Activated T-cell treated with anti-CD3 and anti-CD28 coated beads, Interleukin-2, amount 50 U/mL, for 72 hours (primary cell): Measurements from ENCODE around the gene PSAP. TPM values are rescaled to one million over a fixed set of nuclear protein-coding genes. Genes with fewer than 3 reads are reported as not detected.

Experiments
- ATAC-seq, 2 donors: fragments of 150-1000 bp; cut with Tn5 transposase; replicated peaks in 1 of 2; 2 replicates each; pipeline ENCODE4 v1.10.0; 2021; ENCODE audit warnings: moderate library complexity in 2 of 2, mild to moderate bottlenecking in 1 of 2
- DNase-seq, 2 donors: peaks; one replicate each; pipeline ENCODE4 v3.0.0; 2021 to 2022; ENCODE audit warnings: mixed read lengths in 1 of 2
- H3K27ac Mint-ChIP-seq: one replicate; pipeline ENCODE4 v1.8.0; 2022; ENCODE audit warnings: mild to moderate bottlenecking, moderate library complexity, mixed read lengths
- H3K27me3 Mint-ChIP-seq: one replicate; pipeline ENCODE4 v1.8.0; 2022; ENCODE audit warnings: low read depth, mixed read lengths
- H3K36me3 Mint-ChIP-seq, 2 donors: one replicate each; pipeline ENCODE4 v1.8.0; 2022; ENCODE audit warnings: mixed read lengths in 2 of 2, mild to moderate bottlenecking in 1 of 2; ENCODE audit not compliant: insufficient read depth in 2 of 2
- H3K4me1 Mint-ChIP-seq: one replicate; pipeline ENCODE4 v1.8.0; 2022; ENCODE audit warnings: low read depth, mixed read lengths
- H3K4me3 Mint-ChIP-seq, 2 donors: one replicate each; pipeline ENCODE4 v1.8.0; 2022; ENCODE audit warnings: mild to moderate bottlenecking in 2 of 2, mixed read lengths in 2 of 2, moderate library complexity in 2 of 2
- H3K9me3 Mint-ChIP-seq, 2 donors: one replicate each; pipeline ENCODE4 v1.8.0; 2022; ENCODE audit warnings: mixed read lengths in 2 of 2
- total RNA-seq, 2 donors: library from RNA; stranded (reverse); gene quantifications; one replicate each; pipeline ENCODE4 v1.2.3, GENCODE V29; 2022

The PSAP gene
- total RNA-seq, 2 donors from 2014 or later = 111 to 139 TPM

- H3K9me3 Mint-ChIP-seq = no peaks in the 10 kb centered on the region
- DNase-seq (no peak), ATAC-seq (no peak)
- H3K36me3 Mint-ChIP-seq = peaks cover 3 to 10% of the 10 kb centered on the region in 2 donors
- no peak overlapping the region for H3K4me3 Mint-ChIP-seq
- no peak overlapping the region for H3K27ac Mint-ChIP-seq
- H3K27me3 Mint-ChIP-seq = no peaks in the 10 kb centered on the region
- H3K4me1 Mint-ChIP-seq = peaks cover 16% of the 10 kb centered on the region
These were observed 26.7 kb downstream of the PSAP start for GRCh38 chr10:71824333-71824732.

GRCh38 chr10:71823356-71823755 is 27.7 kb downstream of the PSAP start:
- H3K27ac Mint-ChIP-seq = no peak overlapping the region
- peaks cover 16% of the 10 kb centered on the region for H3K4me1 Mint-ChIP-seq
- no peak overlapping the region for H3K4me3 Mint-ChIP-seq
- no peaks in the 10 kb centered on the region for H3K27me3 Mint-ChIP-seq
- no peak for ATAC-seq
- H3K9me3 Mint-ChIP-seq = no peaks in the 10 kb centered on the region
- no peak for DNase-seq
- H3K36me3 Mint-ChIP-seq = peaks cover 2 to 8% of the 10 kb centered on the region in 2 donors

- DNase-seq (peak; percentile 31 to 46), ATAC-seq (peak; percentile 87 to 93)
- peak overlapping the region; percentile 18 for H3K27ac Mint-ChIP-seq
- peaks cover 16% of the 10 kb centered on the region for H3K4me1 Mint-ChIP-seq
- H3K4me3 Mint-ChIP-seq = peak overlapping the region in 1 of 2 donors; percentile 17
- H3K27me3 Mint-ChIP-seq = no peaks in the 10 kb centered on the region
- H3K36me3 Mint-ChIP-seq = peaks cover 4 to 6% of the 10 kb centered on the region in 2 donors
- H3K9me3 Mint-ChIP-seq = no peaks in the 10 kb centered on the region
These were observed 28.9 kb downstream of the PSAP start for GRCh38 chr10:71821909-71822763.

- no peaks in the 10 kb centered on the region for H3K9me3 Mint-ChIP-seq
- DNase-seq = no peak
- H3K4me1 Mint-ChIP-seq = peaks cover 16% of the 10 kb centered on the region
- peak overlapping the region; percentile 46 for H3K27ac Mint-ChIP-seq
- no peak overlapping the region for H3K4me3 Mint-ChIP-seq
- peaks cover 4 to 12% of the 10 kb centered on the region in 2 donors for H3K36me3 Mint-ChIP-seq
- no peak for ATAC-seq
- H3K27me3 Mint-ChIP-seq = no peaks in the 10 kb centered on the region
These were observed 30.1 kb downstream of the PSAP start for GRCh38 chr10:71820966-71821365.

GRCh38 chr10:71819985-71820384 is 31.1 kb downstream of the PSAP start:
- Mint-ChIP-seq H3K4me3 (no peak overlapping the region), H3K9me3 (no peaks in the 10 kb centered on the region), H3K27me3 (no peaks in the 10 kb centered on the region), H3K27ac (no peak overlapping the region), H3K36me3 (peaks cover 4 to 11% of the 10 kb centered on the region in 2 donors), H3K4me1 (peaks cover 16% of the 10 kb centered on the region)
- no peak for DNase-seq
- no peak for ATAC-seq

GRCh38 chr10:71819441-71819861 is 31.6 kb downstream of the PSAP start:
- peaks cover 16% of the 10 kb centered on the region for H3K4me1 Mint-ChIP-seq
- ATAC-seq = no peak
- H3K27me3 Mint-ChIP-seq = no peaks in the 10 kb centered on the region
- H3K27ac Mint-ChIP-seq = no peak overlapping the region
- H3K36me3 Mint-ChIP-seq = peaks cover 4 to 11% of the 10 kb centered on the region in 2 donors
- DNase-seq = no peak
- no peak overlapping the region for H3K4me3 Mint-ChIP-seq
- H3K9me3 Mint-ChIP-seq = no peaks in the 10 kb centered on the region

GRCh38 chr10:71818674-71819260 is 32.3 kb downstream of the PSAP start:
- Mint-ChIP-seq H3K36me3 (peaks cover 4 to 11% of the 10 kb centered on the region in 2 donors), H3K4me1 (peaks cover 16% of the 10 kb centered on the region), H3K9me3 (no peaks in the 10 kb centered on the region), H3K27ac (no peak overlapping the region), H3K4me3 (no peak overlapping the region), H3K27me3 (no peaks in the 10 kb centered on the region)
- ATAC-seq (no peak), DNase-seq (no peak)

- no peak for ATAC-seq
- H3K36me3 Mint-ChIP-seq = peaks cover 4 to 11% of the 10 kb centered on the region in 2 donors
- no peak overlapping the region for H3K4me3 Mint-ChIP-seq
- no peak for DNase-seq
- H3K27ac Mint-ChIP-seq = no peak overlapping the region
- no peaks in the 10 kb centered on the region for H3K9me3 Mint-ChIP-seq
- H3K4me1 Mint-ChIP-seq = peaks cover 16% of the 10 kb centered on the region
- H3K27me3 Mint-ChIP-seq = no peaks in the 10 kb centered on the region
These were observed 33.0 kb downstream of the PSAP start for GRCh38 chr10:71817831-71818655.

GRCh38 chr10:71816936-71817618 is 34.0 kb downstream of the PSAP start:
- ATAC-seq (no peak), DNase-seq (no peak)
- Mint-ChIP-seq H3K4me3 (no peak overlapping the region), H3K36me3 (peaks cover 4 to 11% of the 10 kb centered on the region in 2 donors), H3K27ac (peak overlapping the region; percentile 25), H3K27me3 (no peaks in the 10 kb centered on the region), H3K4me1 (peaks cover 9% of the 10 kb centered on the region), H3K9me3 (no peaks in the 10 kb centered on the region)

GRCh38 chr10:71816421-71816851 is 34.6 kb downstream of the PSAP start:
- Mint-ChIP-seq H3K4me1 (peaks cover 2% of the 10 kb centered on the region), H3K27ac (no peak overlapping the region)

GRCh38 chr10:71815515-71816130 is 35.4 kb downstream of the PSAP start:
- Mint-ChIP-seq H3K27me3 (no peaks in the 10 kb centered on the region), H3K27ac (peak overlapping the region; percentile 19), H3K4me3 (no peak overlapping the region), H3K9me3 (no peaks in the 10 kb centered on the region), H3K36me3 (peaks cover 2 to 6% of the 10 kb centered on the region in 2 donors), H3K4me1 (no peaks in the 10 kb centered on the region)
- ATAC-seq (no peak), DNase-seq (no peak)

More at GRCh38 chr10:71816421-71816851, 34.6 kb downstream of the PSAP start:
- Mint-ChIP-seq H3K27me3 (no peaks in the 10 kb centered on the region), H3K9me3 (no peaks in the 10 kb centered on the region), H3K4me3 (no peak overlapping the region), H3K36me3 (peaks cover 4 to 11% of the 10 kb centered on the region in 2 donors)
- DNase-seq (no peak), ATAC-seq (no peak)

- ATAC-seq (no peak), DNase-seq (no peak)
- Mint-ChIP-seq H3K27ac (no peak overlapping the region), H3K36me3 (peaks cover 2 to 6% of the 10 kb centered on the region in 2 donors), H3K27me3 (no peaks in the 10 kb centered on the region), H3K4me3 (no peak overlapping the region), H3K4me1 (no peaks in the 10 kb centered on the region), H3K9me3 (no peaks in the 10 kb centered on the region)
These were observed 36.1 kb downstream of the PSAP start for GRCh38 chr10:71814922-71815411.
